Osteoblast (primary cell): Measurements from ENCODE around the gene CAST. TPM values are rescaled to one million over a fixed set of nuclear protein-coding genes. Genes with fewer than 3 reads are reported as not detected.

Experiments used
- DNase-seq: peaks from one replicate; pipeline ENCODE4 v3.0.0; 2011; ENCODE audit warnings: low spot score, mixed read lengths; ENCODE audit not compliant: insufficient read length; ENCODE audit errors: missing footprints
- H2AFZ ChIP-seq: 2 replicates; pipeline ENCODE4 v1.6.0; 2011; ENCODE audit warnings: mild to moderate bottlenecking, low read length
- H3K27ac ChIP-seq: 2 replicates; pipeline ENCODE4 v1.5.1; 2011; ENCODE audit warnings: mild to moderate bottlenecking, low read depth, low read length, moderate library complexity
- H3K27me3 ChIP-seq: 2 replicates; pipeline ENCODE4 v1.6.0; 2012; ENCODE audit warnings: mild to moderate bottlenecking, control low read depth, inconsistent platforms, low read length, moderate library complexity; ENCODE audit not compliant: insufficient read depth
- H3K36me3 ChIP-seq: 2 replicates; pipeline ENCODE4 v1.5.1; 2011; ENCODE audit warnings: mild to moderate bottlenecking, low read length, control low read depth, moderate library complexity; ENCODE audit not compliant: insufficient read depth
- H3K4me1 ChIP-seq: 2 replicates; pipeline ENCODE4 v1.5.1; 2011; ENCODE audit warnings: mild to moderate bottlenecking, low read length, control low read depth, moderate library complexity; ENCODE audit not compliant: insufficient read depth
- H3K4me2 ChIP-seq: 2 replicates; pipeline ENCODE4 v1.6.0; 2011; ENCODE audit warnings: mild to moderate bottlenecking, low read length; ENCODE audit not compliant: insufficient read depth
- H3K4me3 ChIP-seq: fragments of 200-600 bp; sonication (generic); 3 replicates; pipeline ENCODE4 v1.5.1; 2012; ENCODE audit warnings: mild to moderate bottlenecking, low read length, inconsistent platforms; ENCODE audit not compliant: insufficient read depth
- H3K79me2 ChIP-seq: 2 replicates; pipeline ENCODE4 v1.6.0; 2012; ENCODE audit warnings: mild to moderate bottlenecking, low read length, control low read depth, inconsistent platforms; ENCODE audit not compliant: insufficient read depth
- H3K9me3 ChIP-seq: 2 replicates; pipeline ENCODE4 v1.5.1; 2011; ENCODE audit warnings: low read depth, low read length, control low read depth
- H4K20me1 ChIP-seq: 2 replicates; pipeline ENCODE4 v1.6.0; 2012; ENCODE audit warnings: mild to moderate bottlenecking, low read length, control low read depth; ENCODE audit not compliant: insufficient read depth
- total RNA-seq: library from RNA; depleted of rRNA; stranded (reverse); fragments of >200 nt; gene quantifications from 2 replicates; pipeline ENCODE4 v1.2.3, GENCODE V29; 2012
- TF ChIP-seq, protein P1 (sequence below): IDR thresholded peaks from 2 replicates; pipeline ENCODE4 v1.5.1; 2011; ENCODE audit warnings: mild to moderate bottlenecking, low read depth, low read length, moderate library complexity; ENCODE audit errors: extremely low read depth

CAST gene
- total RNA-seq, 1 donor, result 278 TPM

DNA sequence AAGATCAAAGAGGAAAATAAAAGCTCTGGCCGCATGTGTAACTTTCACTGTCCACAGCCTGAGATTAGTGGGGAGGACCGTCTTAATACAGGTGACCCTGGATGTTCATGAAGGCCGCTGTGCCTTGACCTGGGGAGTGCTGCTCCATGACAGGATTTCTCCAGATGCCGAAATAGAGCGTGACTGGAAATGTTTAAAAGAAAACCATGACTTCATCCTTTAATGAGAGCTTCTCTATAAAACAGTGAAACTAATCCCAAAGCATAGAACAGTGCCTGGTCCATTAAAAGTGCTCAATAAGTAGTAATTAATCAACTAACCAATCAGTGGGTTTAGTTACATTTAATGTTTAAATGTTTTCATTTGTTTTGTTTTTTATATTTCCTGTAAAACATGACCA, 82.8 kb downstream of the CAST start:
- no peaks in the 10 kb centered on the region for H3K9me3 ChIP-seq
- DNase-seq, result no peak
- TF ChIP-seq, protein P1, sequence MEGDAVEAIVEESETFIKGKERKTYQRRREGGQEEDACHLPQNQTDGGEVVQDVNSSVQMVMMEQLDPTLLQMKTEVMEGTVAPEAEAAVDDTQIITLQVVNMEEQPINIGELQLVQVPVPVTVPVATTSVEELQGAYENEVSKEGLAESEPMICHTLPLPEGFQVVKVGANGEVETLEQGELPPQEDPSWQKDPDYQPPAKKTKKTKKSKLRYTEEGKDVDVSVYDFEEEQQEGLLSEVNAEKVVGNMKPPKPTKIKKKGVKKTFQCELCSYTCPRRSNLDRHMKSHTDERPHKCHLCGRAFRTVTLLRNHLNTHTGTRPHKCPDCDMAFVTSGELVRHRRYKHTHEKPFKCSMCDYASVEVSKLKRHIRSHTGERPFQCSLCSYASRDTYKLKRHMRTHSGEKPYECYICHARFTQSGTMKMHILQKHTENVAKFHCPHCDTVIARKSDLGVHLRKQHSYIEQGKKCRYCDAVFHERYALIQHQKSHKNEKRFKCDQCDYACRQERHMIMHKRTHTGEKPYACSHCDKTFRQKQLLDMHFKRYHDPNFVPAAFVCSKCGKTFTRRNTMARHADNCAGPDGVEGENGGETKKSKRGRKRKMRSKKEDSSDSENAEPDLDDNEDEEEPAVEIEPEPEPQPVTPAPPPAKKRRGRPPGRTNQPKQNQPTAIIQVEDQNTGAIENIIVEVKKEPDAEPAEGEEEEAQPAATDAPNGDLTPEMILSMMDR, result no peak
- H3K4me1 ChIP-seq, result peaks cover 3% of the 10 kb centered on the region
- H3K79me2 ChIP-seq, result no peaks in the 10 kb centered on the region
- H3K4me2 ChIP-seq, result no peak overlapping the region
- H3K27ac ChIP-seq, result no peak overlapping the region
- no peak overlapping the region for H3K4me3 ChIP-seq
- no peaks in the 10 kb centered on the region for H3K27me3 ChIP-seq
- peaks cover 97% of the 10 kb centered on the region for H3K36me3 ChIP-seq
- H2AFZ ChIP-seq, result no peak overlapping the region
- H4K20me1 ChIP-seq, result no peaks in the 10 kb centered on the region

DNA sequence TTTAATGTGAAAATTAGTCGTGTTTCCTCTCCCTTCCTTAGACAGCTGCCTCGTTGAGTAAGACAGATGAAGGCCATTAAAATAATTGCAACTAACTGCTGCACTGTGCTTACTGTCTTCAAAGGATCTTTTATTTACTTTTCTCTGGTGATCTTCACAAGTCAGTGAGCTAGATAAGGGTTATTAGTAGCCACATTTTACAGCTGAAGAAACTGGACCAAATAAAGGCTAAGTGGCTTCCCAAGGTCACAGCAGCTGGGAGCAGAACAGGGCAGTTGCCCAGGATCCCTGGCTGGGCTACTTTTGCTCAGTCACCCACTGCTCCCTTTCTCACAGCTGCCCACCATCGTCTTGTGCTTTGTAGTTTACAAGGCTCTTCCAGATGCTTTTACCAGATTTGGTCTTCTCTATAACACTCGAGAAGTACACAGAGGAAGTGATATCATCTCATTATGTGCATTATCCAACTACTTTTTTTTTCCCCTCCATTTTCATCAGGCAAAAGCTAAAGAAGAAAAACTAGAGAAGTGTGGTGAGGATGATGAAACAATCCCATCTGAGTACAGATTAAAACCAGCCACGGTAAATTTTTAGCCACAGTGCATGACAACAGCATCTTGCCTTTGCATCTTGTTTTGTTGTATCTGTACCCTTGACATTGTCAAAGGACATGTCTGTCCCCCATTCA, 83.8 kb downstream of the CAST start:
- no peaks in the 10 kb centered on the region for H4K20me1 ChIP-seq
- TF ChIP-seq, protein P1, result no peak
- H3K27ac ChIP-seq, result no peak overlapping the region
- H3K27me3 ChIP-seq, result no peaks in the 10 kb centered on the region
- H3K9me3 ChIP-seq, result no peaks in the 10 kb centered on the region
- H3K36me3 ChIP-seq, result peaks cover 97% of the 10 kb centered on the region
- no peak overlapping the region for H2AFZ ChIP-seq
- H3K4me1 ChIP-seq, result peaks cover 3% of the 10 kb centered on the region
- no peaks in the 10 kb centered on the region for H3K79me2 ChIP-seq
- H3K4me3 ChIP-seq, result no peak overlapping the region
- H3K4me2 ChIP-seq, result no peak overlapping the region
- DNase-seq, result no peak

DNA sequence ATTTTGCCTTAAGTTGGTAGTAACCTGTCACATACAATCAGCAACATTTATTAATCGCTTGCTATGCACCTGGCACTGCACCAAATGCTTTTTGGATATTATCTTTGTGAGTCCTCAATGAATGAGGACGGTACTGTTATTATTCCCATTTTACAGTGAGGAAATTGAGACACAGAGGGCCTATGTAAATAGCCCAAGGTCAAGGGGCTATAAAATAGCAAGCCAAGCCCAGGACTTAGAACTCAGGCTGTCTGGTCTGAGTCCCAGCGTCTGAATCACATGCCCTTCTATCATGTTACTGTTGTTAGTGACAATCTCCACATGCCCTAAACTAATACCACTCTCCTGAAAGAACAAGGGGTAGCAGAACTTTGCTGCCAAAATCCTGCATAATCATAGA, 85.5 kb downstream of the CAST start:
- Histone ChIP-seq H4K20me1 (no peaks in the 10 kb centered on the region), H3K4me2 (no peak overlapping the region), H2AFZ (no peak overlapping the region), H3K9me3 (no peaks in the 10 kb centered on the region), H3K4me1 (peaks cover 3% of the 10 kb centered on the region), H3K79me2 (no peaks in the 10 kb centered on the region), H3K27me3 (no peaks in the 10 kb centered on the region), H3K27ac (no peak overlapping the region), H3K4me3 (no peak overlapping the region), H3K36me3 (peaks cover 89% of the 10 kb centered on the region)
- DNase-seq, result no peak
- TF ChIP-seq, protein P1, result no peak

DNA sequence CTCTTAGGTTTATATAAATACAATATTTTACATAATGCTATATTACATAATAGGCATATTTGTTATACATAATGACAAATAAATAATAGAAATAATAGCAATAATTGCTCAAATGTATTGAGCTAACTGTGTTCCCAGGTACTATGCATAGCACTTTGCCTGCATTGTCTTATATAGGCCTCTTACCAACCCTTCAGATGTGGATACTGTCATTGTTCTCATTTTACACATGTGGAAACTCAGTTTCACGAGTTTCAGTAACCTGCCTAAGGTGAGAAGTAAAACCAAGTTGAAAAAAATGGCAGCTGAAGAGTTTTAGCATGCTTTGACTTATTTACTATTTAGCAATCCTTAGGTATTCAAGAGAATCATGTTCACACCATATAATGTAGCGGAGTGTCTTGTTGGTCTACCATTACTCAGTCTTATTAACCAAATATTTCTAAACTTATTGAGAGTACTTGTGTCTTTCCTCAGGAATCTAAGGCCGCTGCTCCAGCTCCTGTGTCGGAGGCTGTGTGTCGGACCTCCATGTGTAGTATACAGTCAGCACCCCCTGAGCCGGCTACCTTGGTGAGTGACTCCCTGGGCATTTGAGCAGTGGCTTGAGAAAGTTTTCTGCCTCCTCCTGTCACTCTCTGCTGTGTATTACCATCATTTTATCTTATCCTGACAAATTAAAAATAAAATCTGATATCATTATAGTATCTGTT, 88.1 kb downstream of the CAST start:
- TF ChIP-seq, protein P1, result no peak
- no peak overlapping the region for H3K27ac ChIP-seq

More for the DNA sequence above, 88.1 kb downstream of the CAST start:
- H3K4me3 ChIP-seq, result no peak overlapping the region
- no peaks in the 10 kb centered on the region for H3K9me3 ChIP-seq
- H3K4me1 ChIP-seq, result no peaks in the 10 kb centered on the region
- no peaks in the 10 kb centered on the region for H3K79me2 ChIP-seq
- peaks cover 89% of the 10 kb centered on the region for H3K36me3 ChIP-seq
- no peak overlapping the region for H3K4me2 ChIP-seq
- no peak overlapping the region for H2AFZ ChIP-seq
- H4K20me1 ChIP-seq, result no peaks in the 10 kb centered on the region
- no peak for DNase-seq
- no peaks in the 10 kb centered on the region for H3K27me3 ChIP-seq
